Left colon (tissue), 2 donors: Measurements from ENCODE around the gene CLEC4D. TPM values are rescaled to one million over a fixed set of nuclear protein-coding genes. Genes with fewer than 3 reads are reported as not detected.

Experiments
- ATAC-seq: fragments of 200-7000 bp; cut with Tn5 transposase; one replicate; pipeline ENCODE4 v1.9.1; 2020; ENCODE audit warnings: mild to moderate bottlenecking, moderate library complexity
- DNase-seq, 2 donors: peaks; one replicate each; pipeline ENCODE4 v3.0.0-alpha.2; 2020
- intact Hi-C, 2 donors: fragments of 100-400 bp; cut with DNase I in 1 of 2; cut with micrococcal nuclease in 1 of 2; formaldehyde crosslinking; loops; one replicate each; pipeline versions ENCODE4 v1.11.2 to v1.14.0; 2022; cut with DNase I, micrococcal nuclease
- total RNA-seq, 2 donors: library from RNA; stranded (reverse); fragmentation: NEBNext Ultra II Directional; extraction: Animal tissue kit (Norgen Biotek cat#: 25700); gene quantifications; one replicate each; pipeline ENCODE4 v1.2.1, GENCODE V29; 2021
- donor health status: DM: no; HTN: no; CAD: no.
- donor health status: DM: yes; HTN: yes; CAD: no.

CLEC4D gene
- total RNA-seq, 2 donors from 2014 or later = 0.15 TPM; not detected in 1

GRCh38 chr12:8566525-8566924 is 53.2 kb downstream of the CLEC4D start:
- DNase-seq (no peak), ATAC-seq (no peak)
- intact Hi-C loops = no loop called here

Other genes with a start within 250 kb of the CLEC4D start
- gene CLEC6A, start 57.5 kb upstream of the CLEC4D start, total RNA-seq = not detected
- not detected for gene CLEC4E, start 27.4 kb downstream of the CLEC4D start, total RNA-seq
- gene AICDA, start 99.4 kb downstream of the CLEC4D start, total RNA-seq = not detected
- 10 to 100 TPM; 10.9 to 18.4 TPM for gene MFAP5, start 149.3 kb downstream of the CLEC4D start, total RNA-seq
- gene RIMKLB, start 184.5 kb downstream of the CLEC4D start, total RNA-seq = 1 to 10 TPM; 4.9 to 8.9 TPM